Heart left ventricle (tissue), 16 donors: ENCODE results near the gene TNIK. TPM values are rescaled to one million over a fixed set of nuclear protein-coding genes. Genes with fewer than 3 reads are reported as not detected.
A peak's percentile ranks its signal among the peaks of the same experiment; 100 is the strongest.
"Not testable (repeated sequence)": the region's sequence is repeated elsewhere in the genome, so short reads cannot be mapped to it uniquely, and the experiment has no call there.

ENCODE experiments used
- ATAC-seq, 4 donors: fragments of 200-7000 bp; cut with Tn5 transposase; one replicate each; pipeline ENCODE4 v1.9.1; 2020 to 2022; ENCODE audit warnings: moderate library complexity in 4 of 4, mild to moderate bottlenecking in 3 of 4, moderate number of reproducible peaks in 1 of 4
- DNase-seq, 5 donors: peaks; one replicate each; pipeline ENCODE4 v3.0.0-alpha.2; 2020
- H3K27ac ChIP-seq, 12 donors: fragments of 200-600 bp; sonication (generic) in 4 of 12; one replicate each; pipeline versions ENCODE4 v1.5.0 to v1.8.0; 2016 to 2022; ENCODE audit warnings: mild to moderate bottlenecking in 2 of 12
- H3K27me3 ChIP-seq, 9 donors: fragments of 200-600 bp; sonication (generic) in 2 of 9; one replicate each; pipeline versions ENCODE4 v1.5.1 to v1.8.0; 2016 to 2022; ENCODE audit warnings: mild to moderate bottlenecking in 3 of 9
- H3K36me3 ChIP-seq, 9 donors: fragments of 200-600 bp; sonication (generic) in 2 of 9; one replicate each; pipeline versions ENCODE4 v1.5.0 to v1.8.0; 2018 to 2022; ENCODE audit warnings: mild to moderate bottlenecking in 2 of 9
- H3K4me1 ChIP-seq, 12 donors: fragments of 200-600 bp; sonication (generic) in 4 of 12; one replicate each; pipeline versions ENCODE4 v1.5.0 to v1.8.0; 2016 to 2022; ENCODE audit warnings: mild to moderate bottlenecking in 3 of 12
- H3K4me3 ChIP-seq, 12 donors: fragments of 200-600 bp; sonication (generic) in 4 of 12; one replicate each; pipeline versions ENCODE4 v1.5.0 to v1.8.0; 2017 to 2022; ENCODE audit warnings: mild to moderate bottlenecking in 9 of 12, moderate library complexity in 4 of 12
- H3K9me3 ChIP-seq, 12 donors: fragments of 200-600 bp; sonication (generic) in 4 of 12; one replicate each; pipeline versions ENCODE4 v1.5.0 to v1.8.0; 2016 to 2022; ENCODE audit warnings: mild to moderate bottlenecking in 1 of 12
- POLR2A ChIP-seq, 2 donors: fragments of 450-650 bp; IDR thresholded peaks; one replicate each; pipeline ENCODE4 v1.6.1; 2017; ENCODE audit warnings: antibody characterized with exemption in 2 of 2, mild to moderate bottlenecking in 2 of 2, moderate library complexity in 2 of 2
- WGBS, 4 donors: extraction: QIAGEN DNeasy Blood & Tissue Kit in 2 of 4; methylation state at CpG; one replicate each; pipeline versions ENCODE4 v1.1.5 to v1.1.7; 2013 to 2018; 5-methylcytosine and 5-hydroxymethylcytosine counted together
- intact Hi-C, 10 donors: fragments of 100-400 bp; cut with DNase I; formaldehyde crosslinking; loops; one replicate each; pipeline versions ENCODE4 v1.11.1 to v1.14.2; 2022
- polyA plus RNA-seq, 2 donors: library from polyadenylated mRNA; stranded (reverse); fragments of 200-250 nt; gene quantifications; one replicate each; pipeline ENCODE4 v1.2.3, GENCODE V29; 2013
- total RNA-seq, 9 donors: library from RNA; depleted of rRNA in 2 of 9; stranded (reverse); fragments of >200 nt in 2 of 9; fragmentation: NEBNext Ultra II Directional in 3 of 9; extraction: Animal tissue kit (Norgen Biotek cat#: 25700) in 3 of 9; gene quantifications; one replicate each; pipeline versions ENCODE4 v1.1.0 to v1.2.4, GENCODE V29; 2016 to 2023
- TF ChIP-seq, protein P1 (sequence below), 12 donors: fragments of 200-600 bp; sonication (generic) in 4 of 12; IDR thresholded peaks; one replicate each; pipeline versions ENCODE4 v1.5.0 to v1.8.0; 2018 to 2022; ENCODE audit warnings: antibody characterized with exemption in 12 of 12, mild to moderate bottlenecking in 5 of 12
- donor health status: ischemic (EF 13 %, LVEDD 7.1; RV severe dilation, severe dysfunction).
- donor health status: healthy with polysubstance abuse.
- donor health status: DM: no; HTN: yes; CAD: no.
- donor health status: DM: no; HTN: no; CAD: no.
- donor health status: ischemic (EF 25% LVEDD 6.9; RV normal size, moderate dysfunction).
- donor health status: ischemic (EF 25% LVEDD 5.7; RV mildly dilated, moderate dysfunction).
- donor health status: healthy.
- donor health status: DM: yes; HTN: yes; CAD: no.
- donor health status: ischemic (EF 35%, LVEDD 5.7; RV mildly dilated, moderate dysfunction).
- donor health status: nonischemic (EF 11% LVEDD 7.7; RV severe dilation, severe dysfunction).
- donor health status: DM: yes; HTN: yes; CAD: no.
- donor health status: PGD.
- donor health status: ischemic (EF 29% LVEDD 5.4; RV normal size, mild dysfunction).
- donor health status: nonischemic (EF 23%, LVEDD 6.1; RV moderate dilation, normal function).

TNIK gene
- total and polyA plus RNA-seq, 11 donors: 12.3 to 51.6 (median 32.4) TPM

DNA sequence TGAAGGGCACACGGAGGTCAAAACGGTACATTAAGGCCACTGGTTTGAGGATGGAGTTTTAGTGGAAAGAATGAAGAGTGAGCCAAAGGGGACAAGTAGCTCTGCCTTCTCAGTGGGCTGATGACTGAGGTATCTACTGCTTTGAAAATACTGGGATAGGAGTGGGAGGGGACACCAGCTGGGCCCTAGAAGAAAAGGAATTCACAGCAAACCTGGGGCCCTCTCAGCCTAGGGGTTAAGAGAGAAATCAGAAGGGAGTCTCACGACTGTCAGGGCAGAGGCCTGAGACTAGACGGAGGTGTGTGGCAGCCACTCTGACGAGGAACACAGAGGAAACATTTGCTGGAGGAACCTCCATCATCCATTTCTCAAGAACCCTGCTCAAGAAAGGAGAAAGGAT, 75.1 kb downstream of the TNIK start:
- peaks cover 0 to 62% (median 23%) of the 10 kb centered on the region in 12 donors for H3K4me1 ChIP-seq
- H3K4me3 ChIP-seq: no peak overlapping the region
- H3K9me3 ChIP-seq: no peaks in the 10 kb centered on the region
- no peak overlapping the region for H3K27ac ChIP-seq
- WGBS, 4 donors: 76 to 79% (median 77%) methylated on average over 5 of the region's 5 CpGs
- intact Hi-C loops: loop anchor here in 1 of 10 donors (5.0 to 10.0 kb wide), 2 partner anchors 72 to 200 kb away; no protein-coding TSS in a partner anchor
- no peak for DNase-seq
- H3K27me3 ChIP-seq: no peaks in the 10 kb centered on the region
- no peaks in the 10 kb centered on the region for H3K36me3 ChIP-seq
- TF ChIP-seq, protein P1, sequence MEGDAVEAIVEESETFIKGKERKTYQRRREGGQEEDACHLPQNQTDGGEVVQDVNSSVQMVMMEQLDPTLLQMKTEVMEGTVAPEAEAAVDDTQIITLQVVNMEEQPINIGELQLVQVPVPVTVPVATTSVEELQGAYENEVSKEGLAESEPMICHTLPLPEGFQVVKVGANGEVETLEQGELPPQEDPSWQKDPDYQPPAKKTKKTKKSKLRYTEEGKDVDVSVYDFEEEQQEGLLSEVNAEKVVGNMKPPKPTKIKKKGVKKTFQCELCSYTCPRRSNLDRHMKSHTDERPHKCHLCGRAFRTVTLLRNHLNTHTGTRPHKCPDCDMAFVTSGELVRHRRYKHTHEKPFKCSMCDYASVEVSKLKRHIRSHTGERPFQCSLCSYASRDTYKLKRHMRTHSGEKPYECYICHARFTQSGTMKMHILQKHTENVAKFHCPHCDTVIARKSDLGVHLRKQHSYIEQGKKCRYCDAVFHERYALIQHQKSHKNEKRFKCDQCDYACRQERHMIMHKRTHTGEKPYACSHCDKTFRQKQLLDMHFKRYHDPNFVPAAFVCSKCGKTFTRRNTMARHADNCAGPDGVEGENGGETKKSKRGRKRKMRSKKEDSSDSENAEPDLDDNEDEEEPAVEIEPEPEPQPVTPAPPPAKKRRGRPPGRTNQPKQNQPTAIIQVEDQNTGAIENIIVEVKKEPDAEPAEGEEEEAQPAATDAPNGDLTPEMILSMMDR (IDR thresholded peaks at IDR 0.05): no peak
- no peak for TF ChIP-seq POLR2A (IDR thresholded peaks at IDR 0.05)
- ATAC-seq: no peak

DNA sequence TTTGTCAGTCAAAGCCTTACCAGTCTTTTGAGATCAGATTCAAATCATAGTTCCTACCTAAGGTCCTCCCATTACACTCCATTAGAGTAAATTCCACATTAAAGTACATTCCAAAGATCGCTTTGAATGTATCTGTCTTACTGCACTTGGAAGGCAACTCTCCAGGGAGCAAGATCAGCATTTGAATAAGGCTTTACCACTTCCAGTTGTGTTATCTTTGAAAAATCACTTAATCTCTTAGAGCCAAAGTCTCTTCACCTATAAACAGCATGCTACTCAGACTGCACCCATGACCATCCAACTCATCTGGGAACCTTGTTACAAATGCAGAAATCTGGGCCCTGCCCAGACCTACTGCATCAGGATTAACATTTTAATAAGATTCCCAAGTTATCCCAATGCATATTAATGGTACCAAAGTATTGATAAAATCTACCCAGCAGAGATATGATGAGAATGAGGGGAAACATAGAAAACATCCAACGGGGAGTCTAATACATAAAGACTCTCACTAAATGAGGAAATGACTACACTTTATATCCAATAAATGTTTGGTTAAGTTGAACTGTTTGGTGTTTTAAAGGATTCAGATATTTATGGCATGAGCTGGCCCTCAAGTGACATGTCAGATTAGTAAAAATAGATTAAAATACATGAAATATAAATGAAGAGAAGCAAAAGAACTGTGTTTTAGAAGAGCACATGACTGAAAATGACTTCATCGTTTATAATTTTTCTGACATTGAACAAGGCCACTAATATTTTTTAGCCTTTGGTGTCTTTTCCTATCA, 75.9 kb downstream of the TNIK start:
- WGBS, 4 donors: 81 to 87% (median 83%) methylated on average over 3 of the region's 3 CpGs
- TF ChIP-seq POLR2A (IDR thresholded peaks at IDR 0.05): no peak
- TF ChIP-seq, protein P1 (IDR thresholded peaks at IDR 0.05): no peak
- intact Hi-C loops: loop anchor here in 1 of 10 donors (10.0 kb wide), 1 partner anchor 199 kb away; no protein-coding TSS in a partner anchor
- no peaks in the 10 kb centered on the region for H3K9me3 ChIP-seq
- peaks cover 0 to 62% (median 22%) of the 10 kb centered on the region in 12 donors for H3K4me1 ChIP-seq
- H3K4me3 ChIP-seq: no peak overlapping the region
- no peak for DNase-seq
- H3K27ac ChIP-seq: no peak overlapping the region
- no peaks in the 10 kb centered on the region for H3K36me3 ChIP-seq
- ATAC-seq: no peak
- no peaks in the 10 kb centered on the region for H3K27me3 ChIP-seq

DNA sequence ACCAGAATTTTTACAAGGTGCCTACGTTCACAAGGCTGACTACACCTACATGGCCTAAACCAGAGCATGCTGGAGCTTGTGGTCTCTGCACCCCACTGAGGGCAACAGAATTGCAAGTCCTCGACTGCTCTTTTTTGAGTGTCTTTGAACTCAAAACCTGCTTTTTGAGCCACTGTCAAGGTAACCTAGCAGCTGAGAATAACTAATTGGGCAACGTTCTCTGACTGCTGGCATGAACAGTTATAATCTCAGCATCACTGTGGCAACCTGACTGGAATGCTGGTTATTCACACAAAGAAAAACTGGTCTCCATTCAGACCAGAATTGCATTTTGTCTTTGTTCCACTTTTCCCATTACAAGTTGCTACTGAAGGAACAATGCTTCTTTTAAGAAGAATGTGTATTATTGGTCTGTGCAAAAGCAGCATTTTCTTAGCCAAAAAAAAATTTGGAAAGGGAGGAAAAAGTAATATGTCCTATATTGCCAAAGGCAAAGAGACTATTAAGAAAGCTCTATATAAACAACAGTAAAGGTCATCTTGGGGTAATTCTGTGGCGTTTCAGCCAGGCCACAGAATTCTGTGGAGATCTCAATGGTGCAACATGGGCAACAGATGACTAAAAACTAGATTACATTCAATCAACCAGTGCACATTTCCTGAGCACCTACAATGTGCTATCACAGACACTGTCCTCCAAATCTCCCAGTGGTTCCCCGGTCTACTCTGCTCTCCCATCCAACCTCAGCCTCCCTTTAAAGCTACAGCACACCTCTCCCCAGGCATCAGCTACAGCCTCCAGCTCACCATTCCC, 76.8 kb downstream of the TNIK start:
- H3K27me3 ChIP-seq: no peaks in the 10 kb centered on the region
- H3K4me3 ChIP-seq: no peak overlapping the region
- H3K4me1 ChIP-seq: peaks cover 0 to 65% (median 26%) of the 10 kb centered on the region in 12 donors
- DNase-seq: no peak
- no peaks in the 10 kb centered on the region for H3K36me3 ChIP-seq
- H3K9me3 ChIP-seq: no peaks in the 10 kb centered on the region
- WGBS, 4 donors: 42 to 56% (median 53%) methylated on average over 5 of the region's 5 CpGs
- TF ChIP-seq POLR2A (IDR thresholded peaks at IDR 0.05): no peak
- TF ChIP-seq, protein P1 (IDR thresholded peaks at IDR 0.05): no peak
- no peak for ATAC-seq
- intact Hi-C loops: loop anchor here in 1 of 10 donors (10.0 kb wide), 1 partner anchor 199 kb away; no protein-coding TSS in a partner anchor
- H3K27ac ChIP-seq: no peak overlapping the region

DNA sequence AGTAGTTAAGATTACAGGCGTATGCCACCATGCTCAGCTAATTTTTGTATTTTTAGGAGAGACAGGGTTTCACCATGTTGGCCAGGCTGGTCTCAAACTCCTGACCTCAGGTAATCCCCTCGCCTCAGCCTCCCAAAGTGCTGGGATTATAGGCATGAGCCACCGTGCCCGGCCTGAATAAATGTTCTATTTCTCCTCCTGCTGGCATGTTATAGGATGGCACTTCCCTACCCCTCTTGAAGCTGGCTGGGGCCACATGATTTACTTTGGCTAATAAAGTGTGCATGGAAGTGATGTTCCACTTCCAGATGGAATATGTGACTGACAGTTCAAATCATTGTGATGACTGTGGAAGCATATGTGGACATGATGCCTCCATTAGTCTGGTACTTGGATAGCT, 77.9 kb downstream of the TNIK start:
- intact Hi-C loops: loop anchor here in 1 of 10 donors (10.0 kb wide), 1 partner anchor 198 kb away; no protein-coding TSS in a partner anchor
- TF ChIP-seq, protein P1 (IDR thresholded peaks at IDR 0.05): peak in 2 of 12 donors; percentile 8 to 9
- 89 to 93% (median 90%) methylated on average over 4 of the region's 4 CpGs for WGBS, 4 donors
- H3K4me1 ChIP-seq: peaks cover 0 to 61% (median 23%) of the 10 kb centered on the region in 12 donors
- peak in 1 of 4 donors; percentile 10 for ATAC-seq
- not testable (repeated sequence) for H3K27ac ChIP-seq, H3K9me3 ChIP-seq, H3K27me3 ChIP-seq, H3K4me3 ChIP-seq, H3K36me3 ChIP-seq, DNase-seq
